Adipose tissue (tissue), 3 donors: Measurements from ENCODE around the gene ADSS1. TPM values are rescaled to one million over a fixed set of nuclear protein-coding genes. Genes with fewer than 3 reads are reported as not detected.

Experiments used
- H3K27ac ChIP-seq: one replicate; pipeline ENCODE4 v1.5.1; 2013; ENCODE audit warnings: low read depth, low read length
- WGBS, 3 donors: extraction: QIAGEN DNeasy Blood & Tissue Kit; methylation state at CpG; one replicate each; pipeline ENCODE4 v1.1.7; 2013; 5-methylcytosine and 5-hydroxymethylcytosine counted together
- polyA plus RNA-seq, 3 donors: library from polyadenylated mRNA; stranded (reverse); fragments of 200-250 nt; gene quantifications; one replicate each; pipeline ENCODE4 v1.2.3, GENCODE V29; 2013
- donor health status: healthy with polysubstance abuse.
- donor health status: Bipolar disorder and iron deficiency.
- donor health status: healthy.

Gene ADSS1
- polyA plus RNA-seq, 3 donors, result 4.3 to 13.6 (median 12.6) TPM

GRCh38 chr14:104696671-104697316, 27.2 kb upstream of the ADSS1 start:
- WGBS, 3 donors, result 84 to 91% (median 88%) methylated on average over 13 to 14 of the region's 14 CpGs

DNA sequence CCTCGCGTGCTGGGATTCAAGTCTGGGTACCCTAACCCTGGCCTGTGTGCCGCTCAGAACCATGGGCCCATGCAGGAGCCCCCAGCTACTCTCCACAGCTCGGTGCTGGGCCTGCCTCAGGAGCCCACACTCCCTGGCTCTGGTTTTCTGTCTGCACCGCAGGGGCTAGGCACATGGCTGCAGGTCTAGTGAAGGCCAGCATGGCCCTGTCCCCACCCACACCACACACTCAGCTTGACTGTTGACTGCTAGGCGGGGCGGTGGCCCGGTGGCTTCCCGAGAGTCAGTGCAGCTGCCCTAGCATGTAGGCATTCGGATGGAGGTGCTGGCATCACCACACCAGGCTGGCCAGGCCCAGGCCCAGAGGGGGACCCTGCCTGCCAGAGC, 26.7 kb upstream of the ADSS1 start:
- 87 to 92% (median 88%) methylated on average over 10 of the region's 10 CpGs for WGBS, 3 donors

More at GRCh38 chr14:104696671-104697316, 27.2 kb upstream of the ADSS1 start:
- no peak overlapping the region for H3K27ac ChIP-seq

GRCh38 chr14:104697892-104698583, 26.0 kb upstream of the ADSS1 start:
- WGBS, 3 donors, result 42 to 78% (median 56%) methylated on average over 19 of the region's 19 CpGs
- H3K27ac ChIP-seq, result no peak overlapping the region

More for the DNA sequence above, 26.7 kb upstream of the ADSS1 start:
- H3K27ac ChIP-seq, result no peak overlapping the region

- WGBS, 3 donors, result 47 to 79% (median 56%) methylated on average over 24 of the region's 24 CpGs
- no peak overlapping the region for H3K27ac ChIP-seq
These were observed 25.2 kb upstream of the ADSS1 start for GRCh38 chr14:104698688-104699425.

DNA sequence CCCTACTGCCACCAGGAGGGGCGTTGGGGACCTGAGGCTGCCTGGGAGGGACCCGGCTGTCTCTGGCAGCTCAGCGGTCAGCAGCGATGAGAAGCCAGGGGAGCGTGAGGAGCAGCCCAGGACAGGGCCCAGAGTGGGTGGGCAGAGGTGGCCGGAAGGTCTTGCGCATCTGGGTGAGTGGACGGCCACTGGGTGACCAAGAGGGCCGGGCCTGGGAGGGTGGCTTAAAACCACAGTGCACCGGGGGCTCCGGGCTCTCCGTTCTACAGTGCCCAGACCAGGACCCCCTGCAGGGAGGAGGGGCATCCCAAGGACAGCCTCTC, 24.6 kb upstream of the ADSS1 start:
- 60 to 91% (median 78%) methylated on average over 8 to 12 of the region's 12 CpGs for WGBS, 3 donors
- no peak overlapping the region for H3K27ac ChIP-seq

DNA sequence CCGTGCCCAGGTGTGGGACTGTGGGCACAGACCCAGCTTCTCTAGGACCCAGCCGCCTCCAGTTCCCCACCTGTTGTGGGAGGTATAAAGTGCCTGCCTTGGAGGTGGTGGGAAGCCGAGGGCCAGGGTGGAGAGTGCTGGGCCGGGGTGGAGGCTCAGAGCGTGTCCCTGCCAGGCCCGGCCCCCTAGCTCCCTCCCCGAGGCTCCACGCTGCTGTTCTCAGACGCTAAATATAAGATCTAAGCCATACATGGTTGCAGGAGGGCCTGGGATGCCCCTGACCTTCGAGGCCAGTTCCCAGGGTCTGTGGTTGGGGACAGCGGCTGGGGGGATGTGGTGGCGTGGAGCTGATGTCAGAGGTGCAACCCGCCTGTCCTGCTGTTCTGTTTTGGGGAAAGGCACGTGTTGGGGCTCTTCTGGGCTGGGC, 23.8 kb upstream of the ADSS1 start:
- WGBS, 3 donors, result 65 to 74% (median 69%) methylated on average over 14 of the region's 14 CpGs
- no peak overlapping the region for H3K27ac ChIP-seq

DNA sequence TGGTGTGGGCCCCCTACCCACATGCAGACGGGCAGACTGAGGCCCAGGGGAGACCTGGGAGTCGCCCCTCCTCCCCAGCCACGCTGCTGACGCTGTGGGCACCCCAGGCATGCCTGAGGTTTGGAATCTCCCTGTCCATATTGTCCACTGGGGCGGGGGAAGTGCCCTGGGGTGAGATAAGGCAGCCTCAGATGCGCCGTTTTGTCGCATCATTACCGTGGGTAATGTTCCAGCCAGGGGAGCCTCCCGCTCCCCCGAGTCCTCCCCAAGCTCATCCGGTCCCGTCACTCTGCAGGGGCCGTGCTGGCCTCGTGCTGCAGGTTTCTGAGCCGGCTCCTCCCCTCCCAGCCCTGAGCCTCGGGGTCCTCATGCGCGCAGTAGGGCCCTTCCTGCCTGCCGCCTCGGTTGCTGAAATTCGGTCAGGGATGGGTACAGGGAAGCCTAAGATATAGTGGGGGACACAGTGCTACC, 23.2 kb upstream of the ADSS1 start:
- H3K27ac ChIP-seq, result no peak overlapping the region
- 62 to 79% (median 67%) methylated on average over 22 of the region's 22 CpGs for WGBS, 3 donors

DNA sequence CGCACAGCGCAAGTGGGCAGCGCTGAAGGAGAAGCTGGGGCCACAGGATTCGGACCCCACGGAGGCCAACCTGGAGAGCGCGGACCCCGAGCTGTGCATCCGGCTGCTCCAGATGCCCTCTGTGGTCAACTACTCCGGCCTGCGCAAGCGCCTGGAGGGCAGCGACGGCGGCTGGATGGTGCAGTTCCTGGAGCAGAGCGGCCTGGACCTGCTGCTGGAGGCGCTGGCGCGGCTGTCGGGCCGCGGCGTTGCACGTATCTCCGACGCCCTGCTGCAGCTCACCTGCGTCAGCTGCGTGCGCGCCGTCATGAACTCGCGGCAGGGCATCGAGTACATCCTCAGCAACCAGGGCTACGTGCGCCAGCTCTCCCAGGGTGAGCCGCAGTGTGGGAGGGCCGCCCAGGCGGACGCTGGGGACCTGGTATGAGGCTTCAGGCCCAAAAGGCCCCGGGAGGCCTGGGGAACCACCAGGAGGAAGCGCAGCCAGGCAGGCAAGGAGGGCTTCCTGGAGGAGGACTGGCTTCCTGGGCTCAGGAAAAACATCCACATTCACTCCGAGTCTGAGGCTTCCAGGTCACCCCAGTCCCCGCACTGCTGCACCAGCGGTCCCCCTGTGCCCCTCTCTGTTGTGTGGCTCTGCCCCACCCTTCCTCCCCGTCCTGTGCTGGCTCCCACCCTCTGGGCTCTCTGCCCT, 22.5 kb upstream of the ADSS1 start:
- 92 to 93% (median 92%) methylated on average over 46 of the region's 46 CpGs for WGBS, 3 donors
- no peak overlapping the region for H3K27ac ChIP-seq

DNA sequence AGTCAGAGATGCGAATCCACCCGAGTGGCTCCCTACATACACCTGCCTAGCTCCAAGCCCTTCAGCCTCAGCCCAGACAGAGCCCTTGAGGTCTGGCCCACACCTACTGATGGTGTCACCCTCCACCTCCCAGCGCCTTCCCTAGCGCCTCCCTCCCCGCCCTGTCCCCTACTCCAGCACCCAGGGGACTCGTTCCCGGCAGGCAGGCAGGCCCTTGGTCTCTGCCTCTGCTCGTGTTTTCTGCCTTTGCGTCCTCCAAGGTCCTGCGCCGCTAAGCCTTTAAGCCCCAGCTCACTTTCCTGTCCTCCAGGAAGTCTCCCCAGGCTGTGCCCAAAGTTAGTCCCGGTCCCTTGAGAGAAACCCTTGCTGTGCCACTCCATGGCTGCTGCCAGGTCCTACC, 21.9 kb upstream of the ADSS1 start:
- WGBS, 3 donors, result 75 to 87% (median 79%) methylated on average over 12 of the region's 12 CpGs
- no peak overlapping the region for H3K27ac ChIP-seq

DNA sequence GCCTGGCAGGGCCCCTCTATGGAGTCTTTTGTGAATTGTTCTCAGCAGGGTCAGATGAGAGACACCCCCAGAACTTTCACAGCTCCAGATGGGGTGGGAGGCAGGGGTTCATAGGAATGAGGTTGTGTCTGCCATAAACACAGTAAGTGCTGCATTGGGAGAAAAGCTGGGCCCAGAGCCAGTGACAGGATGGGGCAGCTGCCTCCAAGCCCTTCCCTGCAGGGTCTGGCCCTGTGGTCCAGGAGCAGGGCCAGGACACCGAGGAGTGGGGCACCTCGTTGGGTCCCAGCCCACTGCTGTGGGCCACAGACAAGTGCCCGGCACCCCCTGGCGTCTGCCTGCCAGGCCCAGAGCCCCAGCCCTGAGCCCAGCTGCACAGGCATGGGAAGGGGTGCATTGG, 21.4 kb upstream of the ADSS1 start:
- no peak overlapping the region for H3K27ac ChIP-seq
- 83 to 90% (median 90%) methylated on average over 4 of the region's 4 CpGs for WGBS, 3 donors

- whole genome bisulfite sequencing, 3 donors, result 95 to 96% (median 95%) methylated on average over 28 of the region's 28 CpGs
These were observed 20.8 kb upstream of the ADSS1 start for GRCh38 chr14:104703269-104703668.

GRCh38 chr14:104704252-104704651, 19.8 kb upstream of the ADSS1 start:
- no peak overlapping the region for H3K27ac ChIP-seq
- WGBS, 3 donors, result 97 to 99% (median 97%) methylated on average over 22 of the region's 22 CpGs

More at GRCh38 chr14:104703269-104703668, 20.8 kb upstream of the ADSS1 start:
- no peak overlapping the region for H3K27ac ChIP-seq

DNA sequence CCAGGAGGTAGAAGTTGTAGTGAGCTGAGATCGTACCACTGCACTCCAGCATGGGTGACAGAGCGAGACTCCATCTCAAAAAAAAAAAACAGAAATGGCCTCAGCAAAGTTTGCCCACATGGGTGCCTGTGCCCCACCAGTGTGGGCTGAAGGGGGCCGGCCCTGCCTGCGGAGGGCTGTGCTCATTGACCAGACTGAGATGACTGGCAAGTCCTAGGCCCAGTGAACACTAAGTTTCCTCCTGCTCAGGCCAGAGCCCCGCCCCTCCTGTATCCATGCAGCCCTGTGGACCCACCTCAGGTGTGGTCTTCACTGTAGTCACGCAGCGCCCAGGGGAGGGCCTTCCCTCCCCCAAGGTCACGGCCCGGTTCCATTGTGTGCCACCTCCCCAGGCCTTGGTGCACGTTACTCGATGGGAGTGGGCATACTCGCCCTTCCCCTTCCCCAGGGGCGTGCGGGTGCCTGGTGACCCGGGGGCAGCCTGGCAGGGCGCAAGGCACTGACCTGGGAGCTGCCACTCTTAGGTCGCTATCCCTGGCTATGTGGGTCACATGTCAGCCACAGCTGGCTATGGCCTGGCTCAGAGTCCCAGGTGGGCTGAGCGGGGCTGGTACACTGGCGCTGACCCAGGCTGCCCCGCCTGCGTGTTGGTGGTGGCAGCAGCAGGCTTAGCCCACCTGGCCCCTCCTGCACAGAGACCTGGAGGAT, 18.5 kb upstream of the ADSS1 start:
- no peak overlapping the region for H3K27ac ChIP-seq
- 90 to 94% (median 90%) methylated on average over 19 to 21 of the region's 21 CpGs for WGBS, 3 donors

- 65 to 73% (median 72%) methylated on average over 27 to 28 of the region's 28 CpGs for WGBS, 3 donors
- no peak overlapping the region for H3K27ac ChIP-seq
These were observed 17.1 kb upstream of the ADSS1 start for GRCh38 chr14:104706733-104707607.

- WGBS, 3 donors, result 62 to 70% (median 66%) methylated on average over 31 to 33 of the region's 34 CpGs
- H3K27ac ChIP-seq, result no peak overlapping the region
These were observed 16.1 kb upstream of the ADSS1 start for GRCh38 chr14:104707608-104708595.

DNA sequence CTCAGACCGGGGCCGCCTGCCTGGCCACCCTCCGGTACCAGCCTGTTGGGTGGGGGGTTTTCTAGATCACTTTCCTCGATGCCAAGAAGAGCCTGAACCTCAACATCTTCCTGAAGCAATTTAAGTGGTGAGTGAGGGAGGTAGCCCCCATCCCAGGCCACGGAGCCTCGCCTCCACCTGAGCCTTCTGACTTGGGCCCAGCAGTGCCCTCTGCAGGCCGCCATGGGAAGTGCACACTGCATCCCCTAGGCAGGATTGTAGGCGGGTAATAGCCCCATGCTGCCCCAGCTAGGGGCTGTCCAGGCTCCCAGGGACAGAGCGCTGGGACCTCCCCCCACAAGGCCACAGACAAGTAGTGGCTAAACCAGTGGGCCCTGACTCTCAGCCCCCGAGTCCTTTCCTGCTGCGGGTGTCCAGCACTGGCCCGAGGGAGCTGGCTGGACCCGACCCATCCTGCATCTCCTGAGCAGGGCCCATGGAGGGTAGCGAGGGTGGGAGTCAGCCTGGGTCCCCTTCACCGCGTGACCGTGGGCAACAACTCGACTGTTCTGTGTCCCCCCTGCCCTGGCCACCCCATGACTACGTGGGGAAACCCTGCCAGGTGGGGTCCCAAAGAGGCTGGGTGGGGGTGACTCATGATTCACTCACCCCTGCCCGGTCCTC, 15.3 kb upstream of the ADSS1 start:
- no peak overlapping the region for H3K27ac ChIP-seq
- 45 to 56% (median 55%) methylated on average over 20 of the region's 20 CpGs for WGBS, 3 donors
